HL-60 (cell line): ENCODE results near the gene NOP10.
"Not testable (repeated sequence)": the region's sequence is repeated elsewhere in the genome, so short reads cannot be mapped to it uniquely, and the experiment has no call there.

Experiments
- DNase-seq, 2 experiments: peaks; one replicate each; pipeline ENCODE4 v3.0.0-alpha.2; 2010 to 2020; ENCODE audit warnings: low read depth in 1 of 2, low spot score in 1 of 2
- H3K27ac ChIP-seq: fragments of 250-450 bp; sonication (Bioruptor Pico); replicated peaks from 2 replicates; pipeline ENCODE4 v1.5.1; 2020; ENCODE audit warnings: mild to moderate bottlenecking, moderate library complexity
- H3K27me3 ChIP-seq: fragments of 250-450 bp; sonication (Bioruptor Pico); 2 replicates; pipeline ENCODE4 v1.5.1; 2021; ENCODE audit warnings: mild to moderate bottlenecking, moderate library complexity; ENCODE audit not compliant: insufficient read depth, poor library complexity, severe bottlenecking
- H3K4me3 ChIP-seq: replicated peaks from 2 replicates; pipeline ENCODE4 v1.5.1; 2011; ENCODE audit warnings: mild to moderate bottlenecking, control low read depth, low read length; ENCODE audit not compliant: insufficient read depth
- GABPA ChIP-seq: IDR thresholded peaks from 2 replicates; pipeline ENCODE4 v1.6.1; 2012; ENCODE audit warnings: low read depth
- POLR2AphosphoS5 ChIP-seq: IDR thresholded peaks from 2 replicates; pipeline ENCODE4 v1.6.1; 2012; ENCODE audit warnings: low read depth
- SPI1 ChIP-seq: IDR thresholded peaks from 2 replicates; pipeline ENCODE4 v1.6.1; 2012; ENCODE audit warnings: low read depth, mild to moderate bottlenecking, borderline replicate concordance
- TF ChIP-seq, protein P1 (sequence below): IDR thresholded peaks from 2 replicates; pipeline ENCODE4 v1.6.1; 2012; ENCODE audit warnings: low read depth; ENCODE audit not compliant: insufficient replicate concordance
- TF ChIP-seq, protein P2 (sequence below): IDR thresholded peaks from one replicate; pipeline ENCODE4 v1.5.1; 2011; ENCODE audit warnings: low read length, control low read depth, inconsistent platforms; ENCODE audit not compliant: insufficient read depth

NOP10 gene

DNA sequence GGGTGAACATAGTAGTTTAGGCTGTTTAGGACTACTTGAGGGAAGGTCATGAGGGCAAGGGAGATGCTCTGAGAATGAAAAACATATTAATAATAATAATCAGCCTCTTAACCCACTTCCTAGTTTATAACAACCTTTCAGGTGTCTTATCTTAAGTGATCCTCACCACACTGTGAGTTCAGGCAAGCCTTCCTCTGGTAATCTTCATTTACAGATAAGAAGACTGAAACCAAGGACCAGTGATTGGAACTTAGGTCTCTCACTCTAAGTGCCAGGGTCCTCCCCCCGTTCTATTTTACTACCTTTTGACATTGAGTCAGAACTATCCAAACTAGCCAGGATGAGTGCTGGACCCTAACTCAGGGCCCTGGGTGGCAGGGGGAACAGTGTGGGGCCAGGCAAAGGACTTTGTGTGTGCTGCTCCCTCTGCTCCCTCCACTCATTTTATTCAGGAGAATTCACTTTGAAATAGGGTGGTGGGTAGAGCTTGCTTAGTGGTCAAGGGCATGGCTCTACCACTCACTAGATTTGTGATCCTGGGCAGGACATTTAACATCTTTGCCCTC is 5.9 kb upstream of the NOP10 start:
- TF ChIP-seq, protein P1, sequence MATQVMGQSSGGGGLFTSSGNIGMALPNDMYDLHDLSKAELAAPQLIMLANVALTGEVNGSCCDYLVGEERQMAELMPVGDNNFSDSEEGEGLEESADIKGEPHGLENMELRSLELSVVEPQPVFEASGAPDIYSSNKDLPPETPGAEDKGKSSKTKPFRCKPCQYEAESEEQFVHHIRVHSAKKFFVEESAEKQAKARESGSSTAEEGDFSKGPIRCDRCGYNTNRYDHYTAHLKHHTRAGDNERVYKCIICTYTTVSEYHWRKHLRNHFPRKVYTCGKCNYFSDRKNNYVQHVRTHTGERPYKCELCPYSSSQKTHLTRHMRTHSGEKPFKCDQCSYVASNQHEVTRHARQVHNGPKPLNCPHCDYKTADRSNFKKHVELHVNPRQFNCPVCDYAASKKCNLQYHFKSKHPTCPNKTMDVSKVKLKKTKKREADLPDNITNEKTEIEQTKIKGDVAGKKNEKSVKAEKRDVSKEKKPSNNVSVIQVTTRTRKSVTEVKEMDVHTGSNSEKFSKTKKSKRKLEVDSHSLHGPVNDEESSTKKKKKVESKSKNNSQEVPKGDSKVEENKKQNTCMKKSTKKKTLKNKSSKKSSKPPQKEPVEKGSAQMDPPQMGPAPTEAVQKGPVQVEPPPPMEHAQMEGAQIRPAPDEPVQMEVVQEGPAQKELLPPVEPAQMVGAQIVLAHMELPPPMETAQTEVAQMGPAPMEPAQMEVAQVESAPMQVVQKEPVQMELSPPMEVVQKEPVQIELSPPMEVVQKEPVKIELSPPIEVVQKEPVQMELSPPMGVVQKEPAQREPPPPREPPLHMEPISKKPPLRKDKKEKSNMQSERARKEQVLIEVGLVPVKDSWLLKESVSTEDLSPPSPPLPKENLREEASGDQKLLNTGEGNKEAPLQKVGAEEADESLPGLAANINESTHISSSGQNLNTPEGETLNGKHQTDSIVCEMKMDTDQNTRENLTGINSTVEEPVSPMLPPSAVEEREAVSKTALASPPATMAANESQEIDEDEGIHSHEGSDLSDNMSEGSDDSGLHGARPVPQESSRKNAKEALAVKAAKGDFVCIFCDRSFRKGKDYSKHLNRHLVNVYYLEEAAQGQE, result no peak
- no peak for TF ChIP-seq SPI1
- TF ChIP-seq, protein P2, sequence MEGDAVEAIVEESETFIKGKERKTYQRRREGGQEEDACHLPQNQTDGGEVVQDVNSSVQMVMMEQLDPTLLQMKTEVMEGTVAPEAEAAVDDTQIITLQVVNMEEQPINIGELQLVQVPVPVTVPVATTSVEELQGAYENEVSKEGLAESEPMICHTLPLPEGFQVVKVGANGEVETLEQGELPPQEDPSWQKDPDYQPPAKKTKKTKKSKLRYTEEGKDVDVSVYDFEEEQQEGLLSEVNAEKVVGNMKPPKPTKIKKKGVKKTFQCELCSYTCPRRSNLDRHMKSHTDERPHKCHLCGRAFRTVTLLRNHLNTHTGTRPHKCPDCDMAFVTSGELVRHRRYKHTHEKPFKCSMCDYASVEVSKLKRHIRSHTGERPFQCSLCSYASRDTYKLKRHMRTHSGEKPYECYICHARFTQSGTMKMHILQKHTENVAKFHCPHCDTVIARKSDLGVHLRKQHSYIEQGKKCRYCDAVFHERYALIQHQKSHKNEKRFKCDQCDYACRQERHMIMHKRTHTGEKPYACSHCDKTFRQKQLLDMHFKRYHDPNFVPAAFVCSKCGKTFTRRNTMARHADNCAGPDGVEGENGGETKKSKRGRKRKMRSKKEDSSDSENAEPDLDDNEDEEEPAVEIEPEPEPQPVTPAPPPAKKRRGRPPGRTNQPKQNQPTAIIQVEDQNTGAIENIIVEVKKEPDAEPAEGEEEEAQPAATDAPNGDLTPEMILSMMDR, result no peak
- no peak for TF ChIP-seq POLR2AphosphoS5
- TF ChIP-seq GABPA, result no peak
- Histone ChIP-seq H3K27ac (no peak overlapping the region), H3K27me3 (no peaks in the 10 kb centered on the region), H3K4me3 (no peak overlapping the region)
- no peak for DNase-seq

- Histone ChIP-seq H3K27me3 (no peaks in the 10 kb centered on the region), H3K4me3 (no peak overlapping the region), H3K27ac (no peak overlapping the region)
- no peak for DNase-seq
- TF ChIP-seq POLR2AphosphoS5 (no peak), GABPA (no peak), SPI1 (no peak)
- TF ChIP-seq, protein P2, result no peak
- TF ChIP-seq, protein P1, result no peak
Observed at GRCh38 chr15:34347951-34348638, 5.2 kb upstream of the NOP10 start.

DNA sequence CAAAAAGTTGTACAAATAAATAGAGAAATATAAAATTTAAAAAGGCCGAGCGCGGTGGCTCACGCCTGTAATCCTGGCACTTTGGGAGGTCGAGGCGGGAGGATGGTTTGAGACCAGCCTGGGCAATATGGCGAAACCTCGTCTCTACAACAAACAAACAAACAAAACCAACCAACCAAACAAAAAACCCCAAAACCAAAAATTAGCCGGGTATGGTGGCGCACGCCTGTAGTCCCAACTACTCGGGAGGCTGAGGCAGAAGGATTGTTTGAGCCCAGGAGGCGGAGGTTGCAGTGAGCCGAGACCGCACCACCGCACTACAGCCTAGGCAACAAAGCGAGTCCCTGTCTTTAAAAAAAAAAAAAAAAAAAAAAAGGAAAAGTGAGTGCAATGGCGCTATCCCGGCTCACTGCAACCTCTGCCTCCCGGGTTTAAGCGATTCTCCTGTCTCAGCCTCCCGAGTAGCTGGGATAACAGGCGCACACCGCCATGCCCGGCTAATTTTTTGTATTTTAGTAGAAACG is 661 bp downstream of the NOP10 start:
- DNase-seq, H3K27me3 ChIP-seq: not testable (repeated sequence)
- peak overlapping the region; percentile 85 for H3K27ac ChIP-seq
- peak overlapping the region; percentile 88 for H3K4me3 ChIP-seq

DNA sequence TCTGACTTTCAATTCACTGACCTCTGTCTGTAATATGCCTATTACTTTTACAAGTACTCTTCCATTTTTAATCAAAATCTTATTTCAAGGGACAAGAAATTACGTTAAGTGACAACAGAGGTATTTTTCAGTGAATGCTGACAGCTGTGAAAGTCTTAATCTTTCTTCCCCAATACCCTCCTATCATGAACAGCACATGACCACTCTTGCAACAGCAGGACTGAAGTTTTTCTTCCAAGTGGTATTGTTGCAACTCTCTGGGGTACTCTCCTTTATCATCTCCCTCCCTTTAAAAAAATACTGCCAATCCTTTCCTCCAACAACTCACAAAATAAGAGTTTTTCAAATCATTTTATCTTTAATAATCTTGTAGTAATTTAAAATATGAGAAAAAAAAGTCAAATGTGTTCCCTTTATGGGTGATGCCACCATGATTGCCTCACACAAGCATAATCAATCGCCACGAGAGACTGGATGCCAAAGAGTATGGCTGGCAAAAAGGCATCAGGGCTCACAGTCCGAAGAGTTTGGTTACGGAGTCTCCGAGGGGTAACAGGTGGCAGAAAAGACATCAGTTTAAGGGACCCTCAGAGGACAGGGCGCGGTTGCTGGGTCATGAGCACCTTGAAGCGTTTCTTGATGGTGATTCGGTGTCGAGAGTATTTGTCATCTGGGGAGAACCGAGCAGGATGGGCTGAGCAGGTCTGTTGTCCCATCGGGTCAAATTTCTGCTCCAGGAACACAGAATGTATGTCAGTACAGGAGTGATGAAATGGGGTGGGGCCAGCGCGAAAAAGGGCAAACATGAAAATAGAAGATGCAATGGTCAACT is 1.3 kb downstream of the NOP10 start:
- DNase-seq, result peak in 1 of 2 experiments; percentile 39
- Histone ChIP-seq H3K4me3 (peak overlapping the region; percentile 88), H3K27ac (peak overlapping the region; percentile 85), H3K27me3 (no peaks in the 10 kb centered on the region)
- TF ChIP-seq, protein P2, result no peak
- no peak for TF ChIP-seq POLR2AphosphoS5
- TF ChIP-seq SPI1, result no peak
